GM18520 (cell line): Measurements from ENCODE around the gene S100A7.

Source experiments
- ATAC-seq: cut with Tn5 transposase; IDR thresholded peaks from one replicate; pipeline ENCODE4 v1.9.1; 2021; ENCODE audit not compliant: unreplicated experiment

S100A7 gene

DNA sequence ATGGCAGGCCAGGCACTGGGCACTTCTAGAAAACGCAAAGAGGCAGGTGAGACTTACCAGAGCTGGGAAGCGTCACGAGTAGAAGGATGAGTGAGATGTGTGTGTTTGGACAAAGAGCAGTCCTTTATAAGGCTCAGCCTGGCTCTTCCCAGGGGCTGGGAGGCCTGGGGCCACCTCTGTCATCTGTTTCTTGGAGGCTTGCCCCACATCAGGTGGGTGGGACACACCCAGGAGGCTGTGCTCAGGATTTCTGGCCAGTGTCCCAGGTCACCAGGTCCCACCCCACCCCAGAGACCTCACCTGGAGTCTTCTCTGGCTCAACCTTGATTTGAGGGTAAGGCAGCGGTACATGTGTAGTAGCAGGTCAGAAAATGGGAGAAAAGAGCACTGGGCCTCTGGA is at the start of gene S100A7:
Gene S100A7, minus strand, starts transcription at position 101 of the 400 bp plus-strand sequence. CDS start 1,638 bp downstream, outside the sequence.
- ATAC-seq, result no peak

DNA sequence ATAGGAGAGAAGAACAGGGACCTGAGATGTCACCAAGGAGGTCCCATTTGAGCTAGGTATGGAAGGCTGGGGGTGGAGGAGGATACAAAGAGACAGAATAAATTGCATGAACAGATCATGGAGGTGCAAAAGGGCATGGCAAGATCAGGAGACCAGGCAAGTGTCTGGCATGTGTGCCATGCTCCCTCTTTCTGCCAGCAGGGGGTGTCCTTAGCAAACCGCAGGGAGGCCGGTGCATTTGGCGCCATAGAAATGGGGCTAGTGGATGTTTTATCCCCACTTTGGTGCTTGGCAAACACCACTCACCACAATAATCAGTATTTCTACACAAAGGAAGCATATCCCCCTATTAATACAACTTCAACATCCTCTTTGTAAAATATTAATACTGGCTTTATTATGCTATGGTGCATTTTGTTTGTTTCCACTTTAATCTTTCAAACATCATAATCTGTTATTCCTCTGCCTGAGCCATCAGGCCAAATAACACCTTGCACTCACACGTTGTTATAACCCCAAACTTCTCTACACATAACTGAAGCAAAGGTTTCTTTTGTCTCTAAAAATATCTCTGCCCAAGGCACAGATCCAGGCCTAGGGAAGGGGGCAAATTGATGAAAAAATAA is 49.4 kb upstream of the S100A7 start:
- no peak for ATAC-seq

DNA sequence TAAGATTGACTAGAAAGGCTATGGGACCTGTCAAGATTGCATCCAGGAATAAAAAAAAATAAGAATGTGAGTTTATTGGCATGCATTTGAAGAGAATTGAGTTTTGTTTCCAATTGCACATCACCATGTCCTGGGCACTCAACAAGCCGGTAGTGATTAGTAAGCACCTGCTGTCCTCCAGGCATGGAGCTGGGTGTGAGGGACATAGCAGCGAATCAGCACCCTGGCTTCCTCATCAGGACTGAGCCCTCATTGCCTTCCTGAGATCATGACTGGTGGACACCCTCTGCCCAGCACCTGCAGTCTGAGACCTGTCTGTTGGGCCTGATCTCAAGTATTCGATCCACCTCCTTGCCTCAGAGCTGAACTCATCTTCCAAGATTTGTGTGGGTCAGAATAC is 48.6 kb upstream of the S100A7 start:
- no peak for ATAC-seq

DNA sequence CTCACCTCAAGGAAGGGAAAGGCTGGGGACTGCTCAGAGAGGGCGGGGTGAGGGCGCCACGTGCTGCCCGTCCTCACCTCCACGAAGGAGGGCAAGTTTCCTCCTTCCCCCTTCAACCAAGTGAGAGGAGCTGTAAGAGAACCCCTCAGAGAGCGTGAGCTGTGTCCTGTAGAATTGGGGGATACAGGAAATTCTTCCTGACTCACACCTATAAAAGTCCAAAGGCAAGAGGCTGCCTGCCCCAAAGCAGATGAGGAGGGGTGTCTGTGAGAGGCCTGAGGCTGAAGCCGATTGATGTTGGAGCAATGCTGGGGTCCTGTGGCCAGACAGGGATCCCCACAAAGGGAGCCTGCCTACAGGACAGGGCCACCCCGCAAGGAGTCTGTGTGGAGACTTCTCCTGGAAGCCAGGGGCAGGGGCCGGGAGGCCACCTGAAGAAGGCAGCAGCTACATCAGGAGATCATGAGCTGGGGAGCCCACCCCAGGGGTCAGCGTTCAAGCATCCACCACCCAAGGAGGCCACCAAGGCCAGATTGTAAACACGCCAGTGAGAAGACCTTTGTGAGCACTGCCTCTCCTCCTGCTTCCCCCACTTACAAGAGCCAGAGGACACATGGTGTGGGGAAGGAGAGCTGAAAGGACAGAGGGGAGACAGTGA is 47.6 kb upstream of the S100A7 start:
- no peak for ATAC-seq

DNA sequence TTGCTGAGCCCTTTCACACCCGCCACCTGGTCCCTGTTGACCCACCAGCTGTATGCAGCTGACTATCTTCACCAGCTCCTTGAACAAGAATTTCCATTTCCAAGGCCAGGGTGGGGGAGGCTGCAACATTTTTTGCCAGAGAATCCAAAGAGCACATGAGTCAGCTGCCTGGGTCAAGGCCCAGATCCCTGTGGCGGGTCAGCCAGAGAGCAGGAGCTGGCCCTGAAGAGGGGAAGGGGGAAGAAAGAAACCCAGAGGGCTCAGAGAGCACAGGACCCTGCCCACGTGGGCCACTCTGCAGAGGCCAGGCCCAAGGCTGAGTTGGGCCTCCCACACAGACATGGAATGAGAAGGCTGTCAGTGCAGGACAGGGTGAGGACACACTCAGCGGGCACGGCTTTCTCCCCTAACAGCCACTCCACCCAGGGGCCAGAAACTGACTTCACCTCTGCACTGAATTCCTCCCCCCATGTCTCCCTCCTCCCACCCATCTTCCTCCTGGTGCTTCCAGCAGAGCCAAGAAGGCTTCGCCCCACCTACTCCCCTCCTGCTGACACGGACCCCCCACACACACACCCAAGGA is 46.5 kb upstream of the S100A7 start:
- ATAC-seq, result no peak

DNA sequence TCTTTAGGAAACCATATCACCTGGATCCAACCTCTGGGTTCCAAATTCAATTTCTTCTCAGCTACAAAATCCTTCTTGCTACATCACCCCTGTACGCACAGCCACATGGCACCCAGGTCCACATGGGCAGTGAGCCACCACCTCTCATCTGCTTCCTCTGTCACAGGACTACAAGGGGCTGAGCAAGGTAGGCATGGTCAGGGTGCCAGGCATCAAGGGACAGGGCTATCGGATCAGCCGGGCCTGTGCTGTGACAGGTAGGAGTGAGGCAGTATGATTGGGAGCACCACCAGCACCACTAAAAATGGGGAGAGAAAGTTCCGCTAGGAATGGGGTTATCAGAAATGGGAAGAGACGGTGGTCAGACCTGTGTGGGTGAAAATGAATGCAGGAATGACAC is 45.9 kb upstream of the S100A7 start:
- ATAC-seq, result no peak

DNA sequence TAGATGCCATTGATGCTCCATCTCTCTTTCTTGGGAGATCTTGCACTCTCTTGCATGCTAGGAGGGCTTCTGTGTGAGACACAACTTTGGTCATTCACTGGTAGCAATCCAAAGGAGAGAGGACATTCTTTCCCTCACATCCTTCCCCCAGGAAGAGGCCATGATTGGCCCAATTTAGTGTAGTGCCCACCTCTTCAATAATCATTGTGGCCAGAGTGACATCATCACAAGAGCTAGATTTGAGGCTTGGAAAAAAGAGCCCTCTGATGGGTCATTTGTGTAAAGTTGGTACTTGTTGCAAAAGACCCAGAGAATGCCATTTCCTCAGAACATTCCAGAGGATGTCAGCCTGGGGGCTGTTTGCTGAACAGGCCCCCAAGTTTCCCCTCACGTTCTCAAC is 45.1 kb upstream of the S100A7 start:
- ATAC-seq, result no peak

DNA sequence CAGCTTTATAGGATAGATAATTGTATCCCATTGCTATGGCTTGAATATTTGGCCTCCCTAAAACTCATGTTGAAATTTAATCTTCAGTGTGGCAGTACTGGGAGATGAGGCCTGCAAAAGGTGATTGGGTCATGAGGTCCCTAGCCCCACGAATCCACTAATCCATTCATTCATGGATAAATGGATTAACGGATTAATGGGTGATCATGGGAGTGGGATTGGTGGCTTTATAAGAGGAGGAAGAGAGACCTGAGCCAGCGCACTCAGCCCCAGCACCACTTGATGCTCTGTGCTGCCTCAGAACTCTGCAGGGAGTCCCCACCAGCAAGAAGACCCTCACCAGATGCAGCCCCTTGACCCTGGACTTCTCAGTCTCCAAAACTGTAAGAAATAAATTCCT is 43.3 kb upstream of the S100A7 start:
- ATAC-seq, result no peak

DNA sequence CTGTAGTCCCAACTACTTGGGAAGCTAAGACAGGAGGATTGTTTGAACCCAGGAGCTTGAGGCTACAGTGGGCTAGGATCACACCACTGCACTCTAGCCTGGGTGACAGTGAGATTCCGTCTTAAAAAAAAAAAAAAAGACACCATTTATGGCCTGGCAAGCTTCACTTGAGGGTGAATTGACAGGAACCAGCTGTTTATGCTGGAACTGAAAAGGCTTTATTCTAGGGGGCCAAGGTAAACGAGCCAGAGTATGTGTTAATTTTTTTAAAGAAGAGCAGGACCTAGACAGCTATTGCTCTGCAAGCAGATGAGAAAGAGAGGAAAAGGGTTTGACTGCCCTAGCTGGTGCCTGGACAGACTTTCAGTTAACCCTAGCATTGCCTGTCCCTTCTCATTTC is 38.3 kb upstream of the S100A7 start:
- no peak for ATAC-seq

DNA sequence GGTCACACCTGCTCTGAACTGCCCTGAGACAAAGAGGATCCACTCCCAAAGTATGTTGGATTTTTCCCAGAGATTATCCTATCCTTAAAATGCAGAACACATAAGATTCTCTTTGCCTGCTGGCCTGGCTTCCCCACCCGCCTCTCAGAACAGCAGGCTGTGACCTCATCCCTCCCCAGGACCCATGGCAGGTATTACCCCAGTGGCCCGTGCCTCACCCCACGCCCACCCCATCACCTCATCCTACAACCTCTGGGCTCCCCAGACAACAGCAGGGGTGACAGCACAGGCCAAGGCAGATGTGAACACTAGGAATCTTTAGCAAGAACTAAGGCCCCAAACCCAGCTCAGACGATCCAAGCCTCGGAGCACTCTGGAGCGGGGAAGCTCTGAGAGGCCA is 35.1 kb upstream of the S100A7 start:
- ATAC-seq, result no peak

DNA sequence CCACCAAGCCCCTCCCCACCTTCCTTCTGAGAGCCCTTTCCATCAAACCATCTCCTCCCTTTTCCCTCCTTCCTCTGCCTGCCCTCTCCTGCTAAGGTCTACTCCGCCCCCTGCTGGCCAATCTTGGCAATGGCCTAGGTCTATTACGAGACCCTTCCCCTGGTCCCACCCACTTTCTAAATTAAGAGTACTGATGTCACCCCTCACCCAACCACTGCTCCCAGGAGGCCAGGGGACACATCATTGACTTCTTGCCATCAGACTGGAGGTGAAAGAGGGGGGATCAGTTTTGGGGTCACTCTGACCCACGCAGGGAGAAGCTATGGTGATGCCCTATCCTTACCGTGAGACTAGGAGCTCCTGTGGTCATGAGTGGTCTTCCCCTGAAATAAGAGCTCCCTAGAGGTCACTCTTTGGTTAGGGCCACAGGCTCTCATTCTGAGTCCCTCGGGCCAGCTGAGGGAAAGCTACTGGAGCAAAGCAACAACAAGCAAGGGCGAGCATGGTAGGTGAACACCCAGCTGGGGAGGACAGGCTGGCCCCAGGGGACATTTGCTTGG is 34.6 kb upstream of the S100A7 start:
- no peak for ATAC-seq

DNA sequence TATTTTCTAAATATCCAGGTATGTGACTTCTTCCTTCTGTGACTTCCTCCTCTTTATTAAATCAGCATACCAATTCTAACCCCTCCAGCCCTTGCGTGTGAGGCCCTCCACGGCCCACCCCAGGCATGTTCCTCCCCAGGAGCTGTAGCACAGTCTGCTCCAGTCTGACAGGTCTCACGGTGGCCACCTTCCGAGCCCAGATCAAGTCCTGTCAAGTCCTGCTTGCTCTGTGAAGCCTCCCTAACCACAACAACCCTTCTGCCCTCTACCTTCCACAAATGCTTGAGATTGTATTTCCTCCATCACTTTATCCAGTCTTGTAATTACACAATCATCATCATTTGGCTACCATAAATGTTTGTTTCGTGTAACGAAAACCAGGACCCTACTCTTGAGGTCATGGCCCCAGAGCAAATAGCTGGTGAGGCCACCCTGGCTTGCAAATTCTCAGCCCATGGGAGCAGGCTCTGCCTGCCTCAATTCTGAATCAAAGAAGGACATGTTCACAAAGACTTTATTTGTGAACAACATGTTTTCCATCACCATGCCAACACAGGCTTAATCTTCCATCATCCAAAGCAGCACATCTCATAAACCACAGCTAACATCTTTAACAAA is 33.0 kb upstream of the S100A7 start:
- ATAC-seq, result no peak

DNA sequence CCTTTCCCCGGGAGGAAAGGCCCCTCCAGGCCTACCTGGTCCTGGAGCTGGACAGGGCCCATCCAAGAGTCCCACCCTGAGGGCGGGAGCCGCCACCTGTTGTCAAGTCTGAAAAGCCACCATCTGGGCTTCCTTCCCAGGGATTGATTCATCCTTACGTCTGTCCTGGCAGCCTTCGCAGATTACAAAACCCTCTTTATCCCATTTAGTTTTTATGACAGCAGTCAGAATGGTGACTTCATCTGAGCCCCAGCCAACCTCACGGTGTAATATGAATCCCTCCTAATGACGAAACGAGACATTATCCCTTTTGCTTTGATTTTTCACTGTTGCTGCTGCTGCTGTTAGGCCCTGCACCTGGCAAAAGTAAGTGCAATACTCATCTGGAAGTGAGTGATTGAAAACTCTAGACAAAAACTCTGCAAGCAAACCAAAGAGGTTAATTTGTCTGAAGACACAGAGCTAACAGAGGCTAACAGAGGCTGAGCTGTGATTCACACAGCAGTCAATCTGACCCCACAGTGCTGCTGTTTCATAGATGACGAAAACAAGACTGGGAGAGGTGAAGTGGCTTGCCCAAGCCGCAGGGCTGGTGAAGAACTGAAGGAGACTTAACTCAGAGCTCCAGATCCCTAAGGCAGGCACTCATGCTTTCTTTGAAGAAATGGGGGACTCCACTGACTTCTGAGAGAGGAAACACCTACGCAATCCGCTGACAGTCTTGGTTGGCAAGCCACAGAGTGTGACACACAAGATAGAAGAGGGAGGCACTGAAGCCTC is 30.0 kb upstream of the S100A7 start:
- ATAC-seq, result no peak

DNA sequence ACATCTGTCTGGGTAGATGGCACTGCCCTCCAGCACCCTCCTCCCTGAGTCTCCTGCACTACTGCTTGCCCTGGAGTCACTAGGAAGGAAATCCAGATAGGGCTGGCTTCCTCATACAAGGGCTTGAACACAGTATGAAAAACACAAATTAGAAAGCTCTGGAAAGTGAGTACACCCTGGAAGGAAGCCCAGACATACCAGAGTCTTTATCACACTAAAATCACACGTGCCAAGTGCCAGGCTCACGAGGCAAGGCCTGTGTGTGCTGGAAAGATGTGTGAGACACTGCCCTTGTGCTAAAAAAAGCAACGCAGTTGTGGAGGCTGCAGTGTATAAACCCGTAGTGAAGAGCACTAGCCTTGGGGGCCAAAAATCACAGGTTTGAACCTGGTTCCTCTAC is 28.3 kb upstream of the S100A7 start:
- no peak for ATAC-seq

DNA sequence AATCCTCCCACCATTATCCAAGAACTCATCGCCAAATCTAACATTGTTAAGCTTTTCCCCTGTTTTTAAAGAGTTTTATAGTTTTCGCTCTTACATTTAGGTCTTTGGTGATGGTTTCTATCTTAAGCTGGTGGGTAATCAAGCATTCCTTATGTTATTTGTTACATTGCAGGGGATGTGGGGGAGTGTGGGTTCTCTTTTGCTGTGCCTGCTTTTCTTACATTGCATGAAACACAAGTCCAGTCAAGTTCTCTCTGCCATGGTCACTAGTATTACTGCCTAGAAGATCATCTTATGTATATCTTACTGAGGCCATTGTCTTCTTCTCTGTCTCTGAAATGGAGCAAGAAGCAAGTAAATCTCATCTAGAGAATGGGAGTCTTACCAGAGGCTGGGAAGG is 27.3 kb upstream of the S100A7 start:
- ATAC-seq, result no peak

DNA sequence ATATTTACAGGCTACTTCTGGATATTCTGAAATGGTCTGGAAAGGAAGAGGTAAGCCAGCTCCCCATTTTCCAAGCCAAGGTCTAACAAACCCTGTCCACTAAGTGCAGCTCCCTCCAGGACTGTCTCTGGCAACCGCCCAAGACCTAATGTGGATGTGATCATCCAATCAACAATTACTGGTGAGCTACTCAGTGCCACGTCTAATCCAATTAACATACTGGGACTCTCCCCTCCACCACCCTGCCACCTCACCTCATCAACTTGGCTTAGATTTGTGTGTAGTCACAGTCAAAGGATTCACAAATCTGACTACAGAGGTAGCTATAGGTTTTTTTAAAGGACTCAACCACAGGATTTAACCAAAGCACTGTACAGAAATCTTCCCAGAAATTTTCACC is 25.4 kb upstream of the S100A7 start:
- ATAC-seq, result no peak

DNA sequence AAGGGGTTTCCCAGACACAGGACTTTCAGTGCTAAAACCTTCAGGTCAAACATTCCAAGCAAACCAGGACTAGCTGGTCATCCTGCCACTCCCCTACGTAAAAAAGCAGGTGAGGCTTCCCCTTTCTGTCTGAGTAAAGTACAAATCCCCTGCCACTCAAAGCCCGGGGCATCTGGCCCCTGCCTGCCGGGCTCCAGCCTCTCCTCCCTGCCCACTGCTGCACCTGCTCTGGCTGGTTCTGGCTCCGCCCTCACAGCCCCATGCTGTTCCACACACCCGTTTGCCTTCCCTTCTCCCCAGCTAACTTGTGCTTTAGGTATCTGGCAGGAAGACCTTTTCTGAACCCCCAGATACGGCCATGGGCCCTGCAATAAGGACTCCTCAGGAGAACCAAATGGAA is 23.3 kb upstream of the S100A7 start:
- no peak for ATAC-seq

DNA sequence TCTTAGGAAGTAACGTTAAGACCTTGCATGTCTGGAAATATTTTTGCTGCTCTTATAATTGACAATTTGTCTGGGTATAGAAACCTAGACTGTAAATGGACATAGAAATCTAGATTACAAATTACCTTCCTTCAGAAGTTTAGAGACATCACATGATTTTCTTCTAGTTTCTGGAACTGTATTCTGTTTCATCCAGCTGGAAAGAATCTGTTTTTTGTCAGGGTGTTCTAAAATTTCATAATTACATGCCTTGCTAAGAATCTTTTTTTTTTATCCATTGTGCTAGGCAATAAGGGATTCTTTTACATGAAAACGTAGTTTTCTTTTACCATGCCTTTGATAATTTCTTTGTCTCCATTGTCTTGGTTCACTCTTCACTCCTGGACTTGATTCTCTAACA is 20.7 kb upstream of the S100A7 start:
- no peak for ATAC-seq

DNA sequence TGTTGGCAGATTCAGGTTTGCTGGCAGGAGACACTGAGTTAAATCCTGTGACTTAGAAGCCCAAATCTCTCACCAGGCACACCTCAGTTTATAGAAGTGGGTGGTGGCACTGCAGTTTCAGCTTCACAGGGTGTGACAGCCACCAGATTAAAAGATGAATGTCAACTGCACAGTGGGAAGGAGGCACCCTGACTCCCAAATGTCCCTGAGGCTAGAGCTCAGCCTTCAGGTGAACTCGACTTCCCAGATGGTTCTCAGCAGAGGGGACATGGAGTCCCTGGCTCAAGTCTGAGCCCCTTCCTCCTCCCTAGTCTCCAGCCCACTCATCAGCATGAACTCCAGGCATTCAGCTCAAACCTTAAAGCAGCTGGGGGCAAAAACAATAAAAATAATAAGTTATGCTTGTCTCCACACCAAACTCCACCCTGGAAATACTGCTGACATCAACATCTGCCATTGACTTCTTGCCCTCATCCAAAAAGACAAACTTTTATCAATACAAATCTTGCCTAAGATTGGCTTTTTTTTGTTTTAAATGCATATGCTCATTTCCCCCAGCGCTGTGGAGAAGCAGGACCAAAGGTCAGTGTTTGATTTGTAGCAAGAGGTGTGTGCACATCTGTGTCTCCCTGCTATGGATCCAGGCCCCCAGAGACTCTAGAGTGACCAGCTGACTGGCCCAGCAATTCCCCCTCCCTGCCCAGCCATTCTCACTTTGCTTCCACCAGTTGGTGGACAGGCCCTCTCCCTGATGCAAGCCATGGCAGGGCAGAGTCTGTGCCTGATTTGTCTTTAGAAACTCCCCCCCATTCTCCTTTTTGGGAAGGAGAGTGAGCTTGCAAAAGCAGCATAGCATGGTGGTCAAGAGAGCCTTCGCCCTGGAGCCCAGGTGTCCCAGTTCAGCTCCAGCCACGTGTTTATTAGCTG is 18.5 kb upstream of the S100A7 start:
- ATAC-seq, result no peak

DNA sequence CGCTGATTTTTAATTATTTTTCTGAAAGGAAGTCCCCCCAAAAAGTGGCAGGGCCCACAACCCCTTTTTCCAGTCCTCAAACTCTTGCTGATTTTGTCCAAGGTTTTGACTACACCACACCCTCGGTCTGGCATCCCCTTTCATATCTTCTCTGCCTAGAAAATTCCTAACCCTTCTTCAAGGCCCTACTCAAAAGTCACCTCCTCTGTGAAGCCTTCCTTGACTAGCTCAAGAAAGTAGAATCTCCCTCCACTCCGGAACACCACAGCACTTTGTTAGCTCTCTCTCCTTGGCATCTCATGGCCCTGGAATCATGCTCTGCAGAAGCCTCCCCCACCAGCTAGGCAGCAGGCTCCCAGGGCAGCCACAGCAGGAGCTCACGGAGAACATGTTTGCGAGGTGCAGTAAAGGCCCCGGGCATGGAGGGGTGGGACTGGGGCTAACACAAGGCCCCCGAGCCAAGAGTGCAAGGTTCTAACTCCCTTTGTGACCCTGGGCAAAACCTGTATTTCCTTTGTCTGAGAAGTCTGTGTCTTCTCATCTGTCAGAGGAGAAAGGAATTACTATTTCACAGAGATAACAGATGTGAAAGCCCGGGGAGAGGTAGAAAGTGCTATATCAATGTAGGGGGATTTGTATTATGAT is 17.7 kb upstream of the S100A7 start:
- ATAC-seq, result no peak
